Measurements from ENCODE around the gene NAGLU.

GRCh38 chr17:42591411-42591810, 55.4 kb downstream of the NAGLU start:
- TF ChIP-seq CTCF (IDR thresholded peaks at IDR 0.05) (no peak), POLR2A (IDR thresholded peaks at IDR 0.05) (no peak)

Data from lower leg skin (tissue), 3 donors.